H1 (cell line): ENCODE results near the gene CTPS2. TPM values are rescaled to one million over a fixed set of nuclear protein-coding genes. Genes with fewer than 3 reads are reported as not detected.

Source experiments
- CTCF ChIA-PET: fragments of 300-600 bp; sonication (Branson Sonifier 250); formaldehyde crosslinking; loops from one replicate; lab custom pipeline; 2021; ENCODE audit not compliant: partially characterized antibody; lab: Charles Lee
- POLR2A ChIA-PET: fragments of 300-600 bp; sonication (Branson Sonifier 250); formaldehyde crosslinking; loops from one replicate; lab custom pipeline; 2021; ENCODE audit warnings: inconsistent platforms; ENCODE audit not compliant: partially characterized antibody; lab: Charles Lee
- DNase-seq, 2 experiments: peaks; one replicate each; pipeline versions ENCODE4 v3.0.0 to v3.0.0-alpha.2; 2010 to 2022; ENCODE audit warnings: low spot score in 2 of 2, low read depth in 1 of 2, mixed read lengths in 1 of 2
- FAIRE-seq: peaks from 2 replicates; lab custom pipeline; 2011; peaks lifted over from hg19 to GRCh38; lab: Jason Lieb, UNC
- H2AFZ ChIP-seq: 2 replicates; pipeline ENCODE4 v1.8.1; 2012; ENCODE audit warnings: low read length, inconsistent platforms
- H2AK5ac ChIP-seq: 2 replicates; pipeline ENCODE4 v1.6.1; 2013; ENCODE audit warnings: low read depth, low read length
- H2BK120ac ChIP-seq: replicated peaks from 2 replicates; pipeline ENCODE3; 2013; ENCODE audit warnings: low read depth, low read length, inconsistent platforms
- H2BK12ac ChIP-seq: 2 replicates; pipeline ENCODE4 v1.6.1; 2013; ENCODE audit warnings: low read depth, low read length
- H2BK15ac ChIP-seq: 2 replicates; pipeline ENCODE4 v1.6.1; 2013; ENCODE audit warnings: low read length
- H2BK20ac ChIP-seq: 2 replicates; pipeline ENCODE4 v1.6.1; 2013; ENCODE audit warnings: low read length
- H2BK5ac ChIP-seq: 2 replicates; pipeline ENCODE4 v1.6.1; 2013; ENCODE audit warnings: low read depth, low read length
- H3K14ac ChIP-seq: 2 replicates; pipeline ENCODE4 v1.6.1; 2013; ENCODE audit warnings: inconsistent platforms; ENCODE audit not compliant: insufficient read length
- H3K18ac ChIP-seq: 2 replicates; pipeline ENCODE4 v1.6.1; 2013; ENCODE audit warnings: low read length; ENCODE audit errors: extremely low read depth
- H3K23ac ChIP-seq: 2 replicates; pipeline ENCODE4 v1.6.1; 2013; ENCODE audit warnings: inconsistent platforms; ENCODE audit not compliant: insufficient read length
- H3K23me2 ChIP-seq: 2 replicates; pipeline ENCODE4 v1.6.1; 2013; ENCODE audit warnings: low read depth, low read length
- H3K27ac ChIP-seq: 2 replicates; pipeline ENCODE4 v1.6.1; 2011; ENCODE audit warnings: low read depth, low read length, inconsistent platforms
- H3K27me3 ChIP-seq, 4 experiments: replicated peaks in 1 of 4; 1 replicate in 1 of 4; 2 replicates in 3 of 4; pipeline versions ENCODE4 v1.6.1 to v1.8.1; 2011 to 2013; ENCODE audit warnings: low read length in 3 of 4, mild to moderate bottlenecking in 3 of 4, inconsistent platforms in 2 of 4, mixed read lengths in 2 of 4, moderate library complexity in 1 of 4; ENCODE audit not compliant: control insufficient read depth in 3 of 4, insufficient read depth in 3 of 4; ENCODE audit errors: extremely low read depth in 1 of 4
- H3K36me3 ChIP-seq, 4 experiments: 2 replicates each; pipeline versions ENCODE4 v1.6.1 to v1.8.1; 2011 to 2013; ENCODE audit warnings: mild to moderate bottlenecking in 4 of 4, low read length in 3 of 4, moderate library complexity in 2 of 4, control low read depth in 1 of 4, inconsistent platforms in 1 of 4; ENCODE audit not compliant: insufficient read depth in 4 of 4, control insufficient read depth in 2 of 4
- H3K4ac ChIP-seq: replicated peaks from 2 replicates; pipeline ENCODE3; 2013; ENCODE audit warnings: low read length, low read depth, mixed read lengths, inconsistent platforms; ENCODE audit not compliant: insufficient read length
- H3K4me1 ChIP-seq, 4 experiments: replicated peaks in 1 of 4; 1 replicate in 1 of 4; 2 replicates in 3 of 4; pipeline versions ENCODE4 v1.6.1 to v1.8.1; 2011 to 2013; ENCODE audit warnings: low read length in 3 of 4, inconsistent platforms in 2 of 4, mixed read lengths in 1 of 4; ENCODE audit not compliant: insufficient read depth in 4 of 4, control insufficient read depth in 3 of 4
- H3K4me2 ChIP-seq, 2 experiments: 2 replicates each; pipeline versions ENCODE4 v1.6.1 to v1.8.1; 2011 to 2013; ENCODE audit warnings: low read depth in 2 of 2, low read length in 2 of 2, control low read depth in 1 of 2, inconsistent platforms in 1 of 2, mild to moderate bottlenecking in 1 of 2; ENCODE audit not compliant: insufficient read depth in 1 of 2
- H3K4me3 ChIP-seq, 4 experiments: fragments of 200-600, 300-600 bp in 1 of 4; sonication (generic), shearing (Covaris generic), sonication (Bioruptor Twin) in 1 of 4; 2 replicates each; pipeline versions ENCODE4 v1.5.1 to v1.8.1; 2011 to 2016; ENCODE audit warnings: low read length in 4 of 4, low read depth in 3 of 4, control low read depth in 2 of 4, inconsistent platforms in 2 of 4, mild to moderate bottlenecking in 2 of 4, mixed read lengths in 1 of 4, moderate library complexity in 1 of 4; ENCODE audit not compliant: insufficient read depth in 2 of 4; ENCODE audit errors: extremely low read depth in 1 of 4
- H3K56ac ChIP-seq: replicated peaks from 2 replicates; pipeline ENCODE3; 2013; ENCODE audit warnings: low read depth, mild to moderate bottlenecking, mixed read lengths, low read length, inconsistent platforms; ENCODE audit not compliant: insufficient read length
- H3K79me1 ChIP-seq: 2 replicates; pipeline ENCODE4 v1.6.1; 2013; ENCODE audit warnings: low read depth, low read length, control low read depth
- H3K79me2 ChIP-seq, 2 experiments: 2 replicates each; pipeline versions ENCODE4 v1.6.1 to v1.8.1; 2012 to 2013; ENCODE audit warnings: low read length in 2 of 2, mild to moderate bottlenecking in 2 of 2, inconsistent platforms in 1 of 2; ENCODE audit not compliant: insufficient read depth in 2 of 2, control insufficient read depth in 1 of 2
- H3K9ac ChIP-seq, 4 experiments: replicated peaks in 1 of 4; 1 replicate in 1 of 4; 2 replicates in 3 of 4; pipeline versions ENCODE4 v1.6.1 to v1.8.1; 2011 to 2013; ENCODE audit warnings: low read depth in 3 of 4, low read length in 3 of 4, control low read depth in 2 of 4, mild to moderate bottlenecking in 2 of 4, moderate library complexity in 2 of 4, inconsistent platforms in 1 of 4; ENCODE audit errors: extremely low read depth in 1 of 4
- H3K9me3 ChIP-seq, 2 experiments: 2 replicates each; pipeline versions ENCODE4 v1.6.1 to v1.8.1; 2012 to 2013; ENCODE audit warnings: mild to moderate bottlenecking in 2 of 2, moderate library complexity in 2 of 2, control low read depth in 1 of 2, inconsistent platforms in 1 of 2, low read depth in 1 of 2, low read length in 1 of 2, mixed read lengths in 1 of 2; ENCODE audit not compliant: insufficient read depth in 2 of 2
- H4K20me1 ChIP-seq, 2 experiments: replicated peaks in 1 of 2; 2 replicates each; pipeline versions ENCODE3 to v1.8.1; 2011 to 2013; ENCODE audit warnings: inconsistent platforms in 2 of 2, low read length in 2 of 2, mild to moderate bottlenecking in 1 of 2; ENCODE audit not compliant: insufficient read depth in 2 of 2, control insufficient read depth in 1 of 2
- H4K5ac ChIP-seq: 2 replicates; pipeline ENCODE4 v1.6.1; 2013; ENCODE audit warnings: low read length, low read depth, mixed read lengths, inconsistent platforms; ENCODE audit not compliant: insufficient read length
- H4K8ac ChIP-seq: 2 replicates; pipeline ENCODE4 v1.8.0; 2013; ENCODE audit warnings: mild to moderate bottlenecking, moderate library complexity, low read length, inconsistent platforms; ENCODE audit not compliant: insufficient read depth; ENCODE audit errors: extremely low read depth
- H4K91ac ChIP-seq: replicated peaks from 2 replicates; pipeline ENCODE3; 2013; ENCODE audit warnings: low read length, mixed read lengths, inconsistent platforms; ENCODE audit not compliant: insufficient read length
- ATF3 ChIP-seq: IDR thresholded peaks from 2 replicates; pipeline ENCODE4 v1.6.1; 2011; ENCODE audit warnings: low read depth, mild to moderate bottlenecking, low read length; ENCODE audit not compliant: insufficient read depth
- EGR1 ChIP-seq: IDR thresholded peaks from 2 replicates; pipeline ENCODE4 v1.6.1; 2011; ENCODE audit warnings: low read depth, low read length, borderline replicate concordance
- GABPA ChIP-seq: IDR thresholded peaks from 2 replicates; pipeline ENCODE4 v1.6.1; 2011; ENCODE audit warnings: mild to moderate bottlenecking, low read length, moderate library complexity, borderline replicate concordance; ENCODE audit not compliant: insufficient read depth
- JUND ChIP-seq: IDR thresholded peaks from 2 replicates; pipeline ENCODE4 v1.6.1; 2011; ENCODE audit warnings: mild to moderate bottlenecking, improper control_type of control experiment, low read length
- POLR2AphosphoS5 ChIP-seq: IDR thresholded peaks from 2 replicates; pipeline ENCODE4 v1.6.1; 2011; ENCODE audit warnings: low read depth, low read length
- RNF2 ChIP-seq: fragments of 200-900, 300-1000 bp; sonication (generic); IDR thresholded peaks from 2 replicates; pipeline ENCODE4 v1.7.1; 2016; ENCODE audit warnings: borderline replicate concordance, low read depth, mild to moderate bottlenecking, antibody characterized with exemption, low read length; ENCODE audit not compliant: poor library complexity, severe bottlenecking; ENCODE audit errors: missing control alignments
- SRF ChIP-seq: IDR thresholded peaks from 2 replicates; pipeline ENCODE4 v1.6.1; 2011; ENCODE audit warnings: mild to moderate bottlenecking, low read depth, low read length, moderate library complexity
- YY1 ChIP-seq: IDR thresholded peaks from 2 replicates; pipeline ENCODE4 v1.6.1; 2011; ENCODE audit warnings: low read depth, mild to moderate bottlenecking, low read length
- WGBS, 2 experiments: shearing (Covaris generic) in 1 of 2; methylation state at CpG; one replicate each; pipeline versions ENCODE4 v1.1.6 to v1.1.7; 2013 to 2015; ENCODE audit warnings: low lambda C conversion rate in 2 of 2, mixed read lengths in 2 of 2, inconsistent platforms in 1 of 2, low coverage in 1 of 2, missing lambda C conversion rate in 1 of 2; ENCODE audit not compliant: insufficient replicate concordance in 2 of 2, insufficient coverage in 1 of 2, insufficient read length in 1 of 2; ENCODE audit errors: extremely low coverage in 1 of 2, missing lambda C conversion rate in 1 of 2; 5-methylcytosine and 5-hydroxymethylcytosine counted together
- polyA plus RNA-seq, 7 experiments: library from polyadenylated mRNA; depleted of rRNA in 3 of 7; stranded (reverse) in 5 of 7; unstranded in 2 of 7; fragments of >200 nt in 5 of 7; fragments of 200-250 nt in 2 of 7; gene quantifications; 1 replicate in 5 of 7; 2 replicates in 1 of 7; 4 replicates in 1 of 7; pipeline versions ENCODE4 v1.2.1 to v1.2.3, GENCODE V29; 2011 to 2013; ENCODE audit warnings: missing spikeins in 2 of 7, mixed read lengths in 2 of 7
- total RNA-seq: library from RNA; stranded (reverse); fragmentation: NEBNext Ultra II Directional; extraction: Animal tissue kit (Norgen Biotek cat#: 25700); gene quantifications from 2 replicates; pipeline ENCODE4 v1.2.1, GENCODE V29; 2021

CTPS2 gene
- total and polyA plus RNA-seq, 2 of the 8 experiments (the other 6 are each of a cell fraction or from before 2014, with no cell fraction given): 17.1 to 34.0 TPM

- Histone ChIP-seq H3K4ac (no peak overlapping the region), H2BK20ac (no peak overlapping the region), H3K4me2 (peak overlapping the region; percentile 38 to 39; a peak in 2 of 4 replicates), H2BK15ac (no peak overlapping the region), H3K23me2 (no peaks in the 10 kb centered on the region), H4K5ac (no peak overlapping the region), H3K18ac (no peak overlapping the region; the same call in 1 of the 2 replicates), H4K8ac (no peak overlapping the region), H4K91ac (no peak overlapping the region), H3K79me2 (no peaks in the 10 kb centered on the region; a peak in 1 of 4 replicates), H3K4me1 (peaks cover 0 to 10% (median 2%) of the 10 kb centered on the region in 4 experiments; a peak in 3 of 7 replicates), H2BK12ac (no peak overlapping the region), H3K9me3 (peaks cover 4 to 7% of the 10 kb centered on the region in 2 experiments; a peak in 2 of 4 replicates), H2BK120ac (peak overlapping the region; percentile 22), H2AFZ (no peak overlapping the region), H3K56ac (no peak overlapping the region)
- FAIRE-seq (no peak), DNase-seq (no peak)
- TF ChIP-seq RNF2 (no peak), ATF3 (no peak), SRF (no peak), EGR1 (no peak), JUND (no peak), GABPA (no peak), POLR2AphosphoS5 (no peak), YY1 (no peak)
- TF ChIP-seq, all 59 proteins: peak for 0
- Histone ChIP-seq H3K27me3 (no peaks in the 10 kb centered on the region), H3K9ac (peak overlapping the region in 1 of 4 experiments; percentile 35; a peak in 2 of 7 replicates), H2BK5ac (peak overlapping the region; percentile 69; the same call in 1 of the 2 replicates), H3K4me3 (peak overlapping the region in 1 of 4 experiments; percentile 54; a peak in 1 of 8 replicates), H3K14ac (no peak overlapping the region), H3K23ac (no peak overlapping the region), H3K79me1 (no peaks in the 10 kb centered on the region; the same call in 1 of the 2 replicates), H4K20me1 (no peaks in the 10 kb centered on the region), H3K36me3 (peaks cover 0 to 27% (median 13%) of the 10 kb centered on the region in 4 experiments; a peak in 3 of 8 replicates), H3K27ac (no peak overlapping the region; the same call in 1 of the 2 replicates), H2AK5ac (no peak overlapping the region)
- 21% methylated on average over 3 of the region's 3 CpGs; no CpG with 5 or more reads in 1 of the 2 experiments for WGBS, 2 experiments
- POLR2A ChIA-PET: interaction anchor here (1.0 to 2.8 kb wide), 4 partner anchors 8 to 110 kb away, joined by 3 to 11 read pairs (median 4); no protein-coding TSS in a partner anchor
- CTCF ChIA-PET: interaction anchor here (0.7 to 2.1 kb wide), 3 partner anchors 10 to 143 kb away, joined by 3 to 6 read pairs (median 4); no protein-coding TSS in a partner anchor
Measured at GRCh38 chrX:16579517-16579916, 133.0 kb downstream of the CTPS2 start.
